ENCODE results near the gene SHISA6. TPM values are rescaled to one million over a fixed set of nuclear protein-coding genes. Genes with fewer than 3 reads are reported as not detected.

Gene SHISA6
- total and polyA plus RNA-seq, 2 donors (not counting 1 experiment from before 2014, with no cell fraction given) = not detected

DNA sequence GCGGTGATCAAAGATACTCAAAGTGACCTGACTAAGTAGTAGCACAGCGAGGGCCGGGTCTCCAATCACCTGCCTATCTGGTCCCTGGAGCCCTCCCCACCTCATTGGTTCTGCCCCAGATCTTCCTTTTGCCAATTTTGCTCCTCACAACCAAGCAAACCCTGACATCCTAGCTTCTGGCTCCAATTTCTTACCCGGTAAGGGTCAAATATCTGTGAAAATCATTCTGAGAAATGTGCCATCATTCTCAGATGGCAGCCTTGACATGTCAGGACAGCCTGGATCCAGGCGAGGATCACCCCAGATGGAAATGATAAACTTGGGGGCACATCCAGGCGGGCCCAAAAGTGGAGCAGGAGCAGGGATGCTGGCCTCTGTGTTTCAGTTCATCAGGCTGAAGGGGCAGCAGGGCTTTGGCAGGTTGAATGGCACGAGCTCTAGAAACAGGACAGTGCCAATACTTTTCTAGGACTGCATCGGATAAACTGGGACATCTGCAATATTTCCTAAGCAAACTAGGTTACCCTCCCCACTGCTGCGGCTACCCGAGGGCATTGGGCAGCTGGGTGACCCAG lies 83.9 kb downstream of the SHISA6 start:
- Histone ChIP-seq H3K9me3 (ENCODE audit: control insufficient read depth, insufficient read depth, low read depth, low read length) (no peaks in the 10 kb centered on the region), H3K4me1 (ENCODE audit: control insufficient read depth, extremely low read depth, insufficient read depth, low read length) (no peaks in the 10 kb centered on the region), H3K36me3 (ENCODE audit: control insufficient read depth, insufficient read depth, low read length) (no peaks in the 10 kb centered on the region), H3K4me3 (replicated peaks in 1 of 4; ENCODE audit: control extremely low read depth in 1 of 4, insufficient read depth in 1 of 4, low read depth in 3 of 4, low read length in 4 of 4) (no peak overlapping the region), H3K4me2 (ENCODE audit: extremely low read depth, insufficient read depth, low read length) (no peak overlapping the region), H3K27me3 (ENCODE audit: control insufficient read depth, insufficient read depth, low read length) (no peaks in the 10 kb centered on the region), H2AFZ (ENCODE audit: low read length) (no peak overlapping the region), H3K9ac (ENCODE audit: insufficient read depth, low read length) (no peak overlapping the region), H3K27ac (ENCODE audit: insufficient read depth, low read length) (no peak overlapping the region), H4K20me1 (ENCODE audit: control insufficient read depth, extremely low read depth, insufficient read depth, low read length) (no peaks in the 10 kb centered on the region), H3K79me2 (ENCODE audit: control insufficient read depth, insufficient read depth, low read length) (no peaks in the 10 kb centered on the region)
- no peak for DNase-seq (ENCODE audit: low read depth in 2 of 2)
- TF ChIP-seq, protein P1, sequence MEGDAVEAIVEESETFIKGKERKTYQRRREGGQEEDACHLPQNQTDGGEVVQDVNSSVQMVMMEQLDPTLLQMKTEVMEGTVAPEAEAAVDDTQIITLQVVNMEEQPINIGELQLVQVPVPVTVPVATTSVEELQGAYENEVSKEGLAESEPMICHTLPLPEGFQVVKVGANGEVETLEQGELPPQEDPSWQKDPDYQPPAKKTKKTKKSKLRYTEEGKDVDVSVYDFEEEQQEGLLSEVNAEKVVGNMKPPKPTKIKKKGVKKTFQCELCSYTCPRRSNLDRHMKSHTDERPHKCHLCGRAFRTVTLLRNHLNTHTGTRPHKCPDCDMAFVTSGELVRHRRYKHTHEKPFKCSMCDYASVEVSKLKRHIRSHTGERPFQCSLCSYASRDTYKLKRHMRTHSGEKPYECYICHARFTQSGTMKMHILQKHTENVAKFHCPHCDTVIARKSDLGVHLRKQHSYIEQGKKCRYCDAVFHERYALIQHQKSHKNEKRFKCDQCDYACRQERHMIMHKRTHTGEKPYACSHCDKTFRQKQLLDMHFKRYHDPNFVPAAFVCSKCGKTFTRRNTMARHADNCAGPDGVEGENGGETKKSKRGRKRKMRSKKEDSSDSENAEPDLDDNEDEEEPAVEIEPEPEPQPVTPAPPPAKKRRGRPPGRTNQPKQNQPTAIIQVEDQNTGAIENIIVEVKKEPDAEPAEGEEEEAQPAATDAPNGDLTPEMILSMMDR (conservative IDR thresholded peaks at IDR 0.05 in 1 of 2, IDR thresholded peaks at IDR 0.05 in 1 of 2; ENCODE audit: low read depth in 1 of 2, low read length in 2 of 2) = no peak
- TF ChIP-seq EZH2 (IDR thresholded peaks at IDR 0.05; ENCODE audit: low read length, missing control alignments) = no peak

DNA sequence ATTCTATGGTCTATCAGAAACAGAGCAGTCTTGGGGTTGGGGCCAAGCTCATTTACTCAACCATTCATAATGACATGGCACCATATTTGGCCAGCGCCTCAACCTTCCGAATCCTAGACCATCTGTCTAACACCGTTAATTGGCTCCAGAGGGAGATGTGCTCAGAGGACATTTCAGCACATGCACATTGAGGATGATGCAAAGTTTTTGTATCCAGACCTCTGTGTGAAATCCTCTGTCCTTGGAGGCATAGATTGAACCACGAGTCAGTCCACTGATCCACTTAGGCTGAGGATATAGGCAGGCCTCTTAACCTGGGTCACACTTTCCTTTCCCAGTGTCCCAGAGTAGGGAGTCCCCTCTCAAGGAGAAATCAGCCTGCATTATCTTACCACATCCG lies 85.5 kb downstream of the SHISA6 start:
- H2AFZ ChIP-seq (ENCODE audit: low read length) = no peak overlapping the region
- H3K4me2 ChIP-seq (ENCODE audit: extremely low read depth, insufficient read depth, low read length) = no peak overlapping the region
- no peak for DNase-seq (ENCODE audit: low read depth in 2 of 2)
- H3K27me3 ChIP-seq (ENCODE audit: control insufficient read depth, insufficient read depth, low read length) = no peaks in the 10 kb centered on the region
- no peaks in the 10 kb centered on the region for H4K20me1 ChIP-seq (ENCODE audit: control insufficient read depth, extremely low read depth, insufficient read depth, low read length)
- no peak overlapping the region for H3K9ac ChIP-seq (ENCODE audit: insufficient read depth, low read length)
- TF ChIP-seq EZH2 (IDR thresholded peaks at IDR 0.05; ENCODE audit: low read length, missing control alignments) = no peak
- H3K9me3 ChIP-seq (ENCODE audit: control insufficient read depth, insufficient read depth, low read depth, low read length) = no peaks in the 10 kb centered on the region
- H3K36me3 ChIP-seq (ENCODE audit: control insufficient read depth, insufficient read depth, low read length) = no peaks in the 10 kb centered on the region
- no peaks in the 10 kb centered on the region for H3K79me2 ChIP-seq (ENCODE audit: control insufficient read depth, insufficient read depth, low read length)
- no peak overlapping the region for H3K4me3 ChIP-seq (replicated peaks in 1 of 4; ENCODE audit: control extremely low read depth in 1 of 4, insufficient read depth in 1 of 4, low read depth in 3 of 4, low read length in 4 of 4)
- no peak overlapping the region for H3K27ac ChIP-seq (ENCODE audit: insufficient read depth, low read length)
- H3K4me1 ChIP-seq (ENCODE audit: control insufficient read depth, extremely low read depth, insufficient read depth, low read length) = no peaks in the 10 kb centered on the region

DNA sequence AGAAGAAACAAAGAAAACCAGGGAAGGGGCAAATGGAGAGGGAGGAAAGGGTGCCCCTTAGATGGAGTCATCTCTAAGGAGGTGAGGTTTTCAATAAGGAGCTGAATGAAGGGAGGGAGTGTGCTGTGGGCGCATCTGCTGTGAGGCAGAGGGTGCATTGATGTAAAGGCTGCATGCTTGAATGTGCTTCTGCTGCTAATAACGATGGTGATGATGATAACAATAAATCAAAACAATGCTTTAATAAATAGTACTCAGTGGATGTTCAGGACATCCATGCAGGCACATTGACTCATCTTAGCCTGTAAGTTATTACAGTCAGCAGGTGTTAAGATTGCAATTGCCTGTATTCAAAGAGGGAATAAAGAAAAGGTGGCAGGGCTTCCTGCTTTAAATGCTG lies 87.8 kb downstream of the SHISA6 start:
- Histone ChIP-seq H3K36me3 (ENCODE audit: control insufficient read depth, insufficient read depth, low read length) (no peaks in the 10 kb centered on the region), H3K4me1 (ENCODE audit: control insufficient read depth, extremely low read depth, insufficient read depth, low read length) (no peaks in the 10 kb centered on the region), H3K9me3 (ENCODE audit: control insufficient read depth, insufficient read depth, low read depth, low read length) (no peaks in the 10 kb centered on the region), H4K20me1 (ENCODE audit: control insufficient read depth, extremely low read depth, insufficient read depth, low read length) (no peaks in the 10 kb centered on the region), H2AFZ (ENCODE audit: low read length) (no peak overlapping the region), H3K4me2 (ENCODE audit: extremely low read depth, insufficient read depth, low read length) (no peak overlapping the region), H3K79me2 (ENCODE audit: control insufficient read depth, insufficient read depth, low read length) (no peaks in the 10 kb centered on the region), H3K27ac (ENCODE audit: insufficient read depth, low read length) (no peak overlapping the region), H3K27me3 (ENCODE audit: control insufficient read depth, insufficient read depth, low read length) (no peaks in the 10 kb centered on the region), H3K4me3 (replicated peaks in 1 of 4; ENCODE audit: control extremely low read depth in 1 of 4, insufficient read depth in 1 of 4, low read depth in 3 of 4, low read length in 4 of 4) (no peak overlapping the region), H3K9ac (ENCODE audit: insufficient read depth, low read length) (no peak overlapping the region)
- DNase-seq (ENCODE audit: low read depth in 2 of 2) = no peak
- TF ChIP-seq, protein P1 (conservative IDR thresholded peaks at IDR 0.05 in 1 of 2, IDR thresholded peaks at IDR 0.05 in 1 of 2; ENCODE audit: low read depth in 1 of 2, low read length in 2 of 2) = no peak
- TF ChIP-seq EZH2 (IDR thresholded peaks at IDR 0.05; ENCODE audit: low read length, missing control alignments) = no peak

All from fibroblast of lung (primary cell).